K562 (cell line): ENCODE results near the gene WWP2. TPM values are rescaled to one million over a fixed set of nuclear protein-coding genes. Genes with fewer than 3 reads are reported as not detected.

Experiments used
- ATAC-seq: fragments of 200-7000 bp; cut with Tn5 transposase; 3 replicates; pipeline ENCODE4 v1.9.1; 2020; ENCODE audit warnings: moderate library complexity
- BruUV-seq: library from RNA; stranded (reverse); fragments of 400-500 nt; replicated peaks from 2 replicates; lab custom pipeline; 2021; lab: Mats Ljungman, UMichigan
- CTCF ChIA-PET: fragments of 300-600 bp; formaldehyde crosslinking; extraction: SDS; loops from one replicate; lab custom pipeline; 2021; ENCODE audit warnings: low intra/inter-chr PET ratio; lab: Yijun Ruan, JAX
- POLR2A ChIA-PET: fragments of 300-600, 350-650 bp; sonication (Branson Sonifier 250); formaldehyde crosslinking; extraction: SDS; loops from one replicate; lab custom pipeline; 2021; ENCODE audit warnings: antibody characterized with exemption, inconsistent platforms; lab: Yijun Ruan, JAX
- DNase-seq, 4 experiments: peaks; one replicate each; pipeline versions ENCODE4 v3.0.0 to v3.0.0-alpha.2; 2011 to 2018; ENCODE audit warnings: low spot score in 3 of 4, mixed read lengths in 3 of 4; ENCODE audit errors: extremely low read depth in 1 of 4
- FAIRE-seq: peaks from 2 replicates; lab custom pipeline; 2011; peaks lifted over from hg19 to GRCh38; lab: Jason Lieb, UNC
- H2AFZ ChIP-seq: 2 replicates; pipeline ENCODE4 v1.6.0; 2011; ENCODE audit warnings: low read depth, low read length, control low read depth, inconsistent platforms
- H3K27ac ChIP-seq: fragments of 200-600 bp; 3 replicates; pipeline ENCODE4 v1.8.0; 2011; ENCODE audit warnings: low read depth, mild to moderate bottlenecking, control low read depth, inconsistent platforms, low read length, moderate library complexity, mixed read lengths; ENCODE audit errors: extremely low read depth
- H3K27me3 ChIP-seq, 2 experiments: fragments of 300-600 bp in 1 of 2; 2 replicates in 1 of 2; 3 replicates in 1 of 2; pipeline versions ENCODE4 v1.6.0 to v1.8.0; 2011; ENCODE audit warnings: inconsistent platforms in 2 of 2, low read length in 2 of 2, mild to moderate bottlenecking in 1 of 2, mixed read lengths in 1 of 2, moderate library complexity in 1 of 2; ENCODE audit not compliant: control insufficient read depth in 2 of 2, insufficient read depth in 2 of 2
- H3K36me3 ChIP-seq: fragments of 300-600 bp; 3 replicates; pipeline ENCODE4 v1.8.0; 2011; ENCODE audit warnings: mild to moderate bottlenecking, low read length, inconsistent platforms; ENCODE audit not compliant: control insufficient read depth, insufficient read depth
- H3K4me1 ChIP-seq, 2 experiments: fragments of 200-600 bp in 1 of 2; replicated peaks in 1 of 2; 2 replicates in 1 of 2; 3 replicates in 1 of 2; pipeline versions ENCODE4 v1.5.1 to v1.8.0; 2011; ENCODE audit warnings: inconsistent platforms in 2 of 2, low read length in 2 of 2, mild to moderate bottlenecking in 1 of 2, mixed read lengths in 1 of 2, moderate library complexity in 1 of 2; ENCODE audit not compliant: control insufficient read depth in 2 of 2, insufficient read depth in 2 of 2
- H3K4me2 ChIP-seq: 2 replicates; pipeline ENCODE4 v1.6.1; 2011; ENCODE audit warnings: low read length, control low read depth, inconsistent platforms, mixed read lengths; ENCODE audit not compliant: insufficient read depth
- H3K4me3 ChIP-seq: fragments of 200-600 bp; sonication (generic), shearing (Covaris generic); 2 replicates; pipeline ENCODE4 v1.5.1; 2016; ENCODE audit warnings: control low read depth, inconsistent platforms
- H3K79me2 ChIP-seq: fragments of 200-600 bp; 3 replicates; pipeline ENCODE4 v1.8.0; 2011; ENCODE audit warnings: low read length, inconsistent platforms; ENCODE audit not compliant: control insufficient read depth, insufficient read depth
- H3K9ac ChIP-seq, 2 experiments: 2 replicates each; pipeline versions ENCODE4 v1.6.0 to v1.6.1; 2011; ENCODE audit warnings: low read depth in 2 of 2, low read length in 2 of 2, control low read depth in 1 of 2, inconsistent platforms in 1 of 2, mild to moderate bottlenecking in 1 of 2, mixed read lengths in 1 of 2; ENCODE audit not compliant: insufficient read depth in 1 of 2
- H3K9me1 ChIP-seq: one replicate; pipeline ENCODE4 v1.6.0; 2011; ENCODE audit warnings: inconsistent platforms, mild to moderate bottlenecking, low read length, moderate library complexity; ENCODE audit not compliant: control insufficient read depth, insufficient read depth
- H3K9me3 ChIP-seq: replicated peaks from 2 replicates; pipeline ENCODE4 v1.5.1; 2011; ENCODE audit warnings: low read depth, low read length, inconsistent platforms; ENCODE audit not compliant: control insufficient read depth, insufficient read depth
- H4K20me1 ChIP-seq: replicated peaks from 2 replicates; pipeline ENCODE4 v1.6.1; 2011; ENCODE audit warnings: low read length, inconsistent platforms, mixed read lengths; ENCODE audit not compliant: control insufficient read depth, insufficient read depth
- ATF7 ChIP-seq: fragments of 450-650 bp; IDR thresholded peaks from 2 replicates; pipeline ENCODE4 v1.7.1; 2014; ENCODE audit warnings: mild to moderate bottlenecking, moderate library complexity
- CXXC5 ChIP-seq: fragments of 250-450 bp; sonication (Bioruptor Pico); IDR thresholded peaks from 2 replicates; pipeline ENCODE4 v1.8.0; 2022; ENCODE audit warnings: inconsistent platforms, mild to moderate bottlenecking, moderate library complexity
- E2F4 ChIP-seq: sonication (generic); formaldehyde crosslinking; IDR thresholded peaks from 2 replicates; pipeline ENCODE4 v1.8.0; 2022; ENCODE audit warnings: mild to moderate bottlenecking, low read depth, missing genetic modification reagents
- EHMT2 ChIP-seq: fragments of 450-650 bp; IDR thresholded peaks from 2 replicates; pipeline ENCODE4 v1.6.1; 2018; ENCODE audit warnings: antibody characterized with exemption
- POLR2A ChIP-seq: fragments of 450-650 bp; conservative IDR thresholded peaks from 2 replicates; pipeline ENCODE4 v1.6.1; 2016
- RBM17 ChIP-seq: fragments of 200-400 bp; formaldehyde crosslinking; IDR thresholded peaks from 2 replicates; pipeline ENCODE4 v1.6.1; 2017; ENCODE audit warnings: low read depth, mild to moderate bottlenecking, low read length, borderline replicate concordance
- REST ChIP-seq, 2 experiments: fragments of 450-650 bp; formaldehyde crosslinking in 1 of 2; IDR thresholded peaks; 2 replicates each; pipeline versions ENCODE4 v1.4.0 to v1.6.1; 2014 to 2020; ENCODE audit warnings: mild to moderate bottlenecking in 2 of 2, borderline replicate concordance in 1 of 2, low read depth in 1 of 2
- RFX1 ChIP-seq: fragments of 450-650 bp; IDR thresholded peaks from 2 replicates; pipeline ENCODE4 v1.6.1; 2016; ENCODE audit warnings: mild to moderate bottlenecking, moderate library complexity
- RUNX1 ChIP-seq: sonication (generic); IDR thresholded peaks from 2 replicates; pipeline ENCODE4 v1.6.1; 2016; ENCODE audit warnings: antibody characterized with exemption, low read depth
- SOX6 ChIP-seq: fragments of 450-650 bp; IDR thresholded peaks from 2 replicates; pipeline ENCODE4 v1.6.1; 2014; ENCODE audit warnings: mild to moderate bottlenecking
- WGBS: fragments of 100-300 bp; shearing (Covaris generic); methylation state at CpG from one replicate; pipeline ENCODE4 v1.1.6; 2016; ENCODE audit warnings: low coverage, mixed read lengths; ENCODE audit not compliant: insufficient coverage; ENCODE audit errors: missing lambda C conversion rate; 5-methylcytosine and 5-hydroxymethylcytosine counted together
- in situ Hi-C: fragments of 300-500 bp; cut with MboI; formaldehyde crosslinking; loops from 4 replicates; pipeline ENCODE4 v1.15.0; 2018; ENCODE audit warnings: inconsistent platforms, mixed read lengths
- intact Hi-C: fragments of 100-400 bp; cut with micrococcal nuclease; formaldehyde crosslinking; loops from 2 replicates; pipeline ENCODE4 v1.14.2; 2022
- polyA plus RNA-seq, 8 experiments: library from polyadenylated mRNA; depleted of rRNA in 4 of 8; stranded (reverse) in 5 of 8; unstranded in 3 of 8; fragments of >200 nt; fragmentation: Nextera tagmentation in 2 of 8; fragmentation: Illumina TruSeq in 1 of 8; extraction: Ambion mirVana in 2 of 8; extraction: Trizol in 1 of 8; gene quantifications; 2 replicates each; pipeline versions ENCODE4 v1.2.1 to v1.2.3, GENCODE V29; 2011 to 2014; ENCODE audit warnings: inconsistent platforms in 1 of 8, missing spikeins in 1 of 8
- total RNA-seq, 7 experiments: library from RNA; depleted of rRNA in 6 of 7; stranded (reverse); fragments of >200 nt in 6 of 7; fragmentation: Illumina TruSeq in 2 of 7; extraction: Trizol in 2 of 7; gene quantifications; 2 replicates each; pipeline versions ENCODE4 v1.2.1 to v1.2.3, GENCODE V29; 2011 to 2021; ENCODE audit warnings: low replicate concordance in 1 of 7

Gene WWP2
- total and polyA plus RNA-seq, 9 of the 15 experiments (the other 6 are each of a cell fraction or from before 2014, with no cell fraction given) = 1.9 to 34.4 (median 14.6) TPM

GRCh38 chr16:69767459-69768229 is 5.5 kb downstream of the WWP2 start:
- ATAC-seq = no peak
- intact Hi-C loops = no loop called here
- no peak overlapping the region for H3K4me2 ChIP-seq
- no peak for FAIRE-seq
- no TSS peak for BruUV-seq
- H4K20me1 ChIP-seq = 0 out of 2 replicates have a peak, but pooled peaks cover 4% of the 10 kb centered on the region
- H3K9me1 ChIP-seq = peaks cover 2% of the 10 kb centered on the region
- POLR2A ChIA-PET = interaction anchor here (0.6 kb wide), 1 partner anchor 170 kb away, joined by 3 read pairs; no protein-coding TSS in a partner anchor
- peaks cover 45% of the 10 kb centered on the region for H3K79me2 ChIP-seq
- TF ChIP-seq SOX6 = no peak
- TF ChIP-seq RBM17 = no peak
- TF ChIP-seq ATF7 = no peak
- TF ChIP-seq REST (IDR thresholded peaks at IDR 0.05; ENCODE audit: borderline replicate concordance) = no peak
- no peak for TF ChIP-seq REST (CRISPR knock-in tag; IDR thresholded peaks at IDR 0.05; ENCODE audit: low read depth)
- no peak for TF ChIP-seq RUNX1
- TF ChIP-seq POLR2A = no peak
- no peak for TF ChIP-seq EHMT2
- TF ChIP-seq E2F4 (CRISPR knock-in tag) = no peak
- TF ChIP-seq CXXC5 = no peak
- TF ChIP-seq RFX1 = no peak
- TF ChIP-seq, all 486 proteins: peak for 0
- peaks cover 0 to 9% of the 10 kb centered on the region in 2 experiments; a peak in 4 of 5 replicates for H3K4me1 ChIP-seq
- no peak overlapping the region for H3K9ac ChIP-seq
- CTCF ChIA-PET = no interaction called here
- H3K27me3 ChIP-seq = no peaks in the 10 kb centered on the region
- no peaks in the 10 kb centered on the region for H3K9me3 ChIP-seq
- H3K4me3 ChIP-seq = no peak overlapping the region
- WGBS = 41% methylated on average over 5 of the region's 5 CpGs
- no peak overlapping the region for H3K27ac ChIP-seq
- no peak for DNase-seq
- H3K36me3 ChIP-seq = no peaks in the 10 kb centered on the region
- no peak overlapping the region for H2AFZ ChIP-seq
- in situ Hi-C loops = no loop called here
